Measurements from ENCODE around the gene SLC43A1.

Gene SLC43A1

GRCh38 chr11:57508341-57509170 lies 6.9 kb downstream of the SLC43A1 start:
- TF ChIP-seq, protein P1, sequence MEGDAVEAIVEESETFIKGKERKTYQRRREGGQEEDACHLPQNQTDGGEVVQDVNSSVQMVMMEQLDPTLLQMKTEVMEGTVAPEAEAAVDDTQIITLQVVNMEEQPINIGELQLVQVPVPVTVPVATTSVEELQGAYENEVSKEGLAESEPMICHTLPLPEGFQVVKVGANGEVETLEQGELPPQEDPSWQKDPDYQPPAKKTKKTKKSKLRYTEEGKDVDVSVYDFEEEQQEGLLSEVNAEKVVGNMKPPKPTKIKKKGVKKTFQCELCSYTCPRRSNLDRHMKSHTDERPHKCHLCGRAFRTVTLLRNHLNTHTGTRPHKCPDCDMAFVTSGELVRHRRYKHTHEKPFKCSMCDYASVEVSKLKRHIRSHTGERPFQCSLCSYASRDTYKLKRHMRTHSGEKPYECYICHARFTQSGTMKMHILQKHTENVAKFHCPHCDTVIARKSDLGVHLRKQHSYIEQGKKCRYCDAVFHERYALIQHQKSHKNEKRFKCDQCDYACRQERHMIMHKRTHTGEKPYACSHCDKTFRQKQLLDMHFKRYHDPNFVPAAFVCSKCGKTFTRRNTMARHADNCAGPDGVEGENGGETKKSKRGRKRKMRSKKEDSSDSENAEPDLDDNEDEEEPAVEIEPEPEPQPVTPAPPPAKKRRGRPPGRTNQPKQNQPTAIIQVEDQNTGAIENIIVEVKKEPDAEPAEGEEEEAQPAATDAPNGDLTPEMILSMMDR (IDR thresholded peaks at IDR 0.05; ENCODE audit: low read depth, low read length), result no peak
- DNase-seq (ENCODE audit: low read depth, low spot score), result no peak
- in situ Hi-C loops (cut with HindIII; ENCODE audit: low sequenced_read_pairs), result no loop called here
- H3K4me3 ChIP-seq (ENCODE audit: low read depth, low read length), result no peak overlapping the region

- no peak overlapping the region for H3K4me3 ChIP-seq (ENCODE audit: low read depth, low read length)
- TF ChIP-seq, protein P1 (IDR thresholded peaks at IDR 0.05; ENCODE audit: low read depth, low read length), result no peak
- in situ Hi-C loops (cut with HindIII; ENCODE audit: low sequenced_read_pairs), result no loop called here
- no peak for DNase-seq (ENCODE audit: low read depth, low spot score)
Observed at GRCh38 chr11:57506522-57506921, 9.0 kb downstream of the SLC43A1 start.

GRCh38 chr11:57504511-57504910 lies 11.0 kb downstream of the SLC43A1 start:
- TF ChIP-seq, protein P1 (IDR thresholded peaks at IDR 0.05; ENCODE audit: low read depth, low read length), result no peak
- in situ Hi-C loops (cut with HindIII; ENCODE audit: low sequenced_read_pairs), result no loop called here
- DNase-seq (ENCODE audit: low read depth, low spot score), result no peak
- no peak overlapping the region for H3K4me3 ChIP-seq (ENCODE audit: low read depth, low read length)

GRCh38 chr11:57502870-57503269 lies 12.6 kb downstream of the SLC43A1 start:
- in situ Hi-C loops (cut with HindIII; ENCODE audit: low sequenced_read_pairs), result no loop called here
- no peak overlapping the region for H3K4me3 ChIP-seq (ENCODE audit: low read depth, low read length)
- DNase-seq (ENCODE audit: low read depth, low spot score), result no peak
- TF ChIP-seq, protein P1 (IDR thresholded peaks at IDR 0.05; ENCODE audit: low read depth, low read length), result no peak

DNA sequence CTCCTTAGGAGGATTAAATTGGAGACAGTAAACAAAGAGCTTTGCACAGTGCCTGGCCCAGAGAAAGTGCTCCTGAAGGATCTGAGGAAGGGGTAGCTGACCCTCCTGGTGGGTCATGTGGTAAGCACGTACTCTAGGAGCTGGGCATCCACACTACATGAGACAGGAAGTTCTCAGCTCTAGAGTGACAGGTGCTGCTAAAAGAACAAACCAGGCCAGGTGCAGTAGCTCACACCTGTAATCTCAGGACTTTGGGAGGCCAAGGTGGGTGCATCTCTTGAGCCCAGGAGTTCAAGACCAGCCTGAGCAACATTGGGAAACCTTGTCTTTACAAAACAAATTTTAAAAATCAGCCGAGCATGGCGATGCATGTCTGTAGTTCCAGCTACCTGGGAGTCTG lies 13.1 kb downstream of the SLC43A1 start:
- in situ Hi-C loops (cut with HindIII; ENCODE audit: low sequenced_read_pairs), result no loop called here
- no peak overlapping the region for H3K4me3 ChIP-seq (ENCODE audit: low read depth, low read length)
- DNase-seq (ENCODE audit: low read depth, low spot score), result no peak
- TF ChIP-seq, protein P1 (IDR thresholded peaks at IDR 0.05; ENCODE audit: low read depth, low read length), result no peak

DNA sequence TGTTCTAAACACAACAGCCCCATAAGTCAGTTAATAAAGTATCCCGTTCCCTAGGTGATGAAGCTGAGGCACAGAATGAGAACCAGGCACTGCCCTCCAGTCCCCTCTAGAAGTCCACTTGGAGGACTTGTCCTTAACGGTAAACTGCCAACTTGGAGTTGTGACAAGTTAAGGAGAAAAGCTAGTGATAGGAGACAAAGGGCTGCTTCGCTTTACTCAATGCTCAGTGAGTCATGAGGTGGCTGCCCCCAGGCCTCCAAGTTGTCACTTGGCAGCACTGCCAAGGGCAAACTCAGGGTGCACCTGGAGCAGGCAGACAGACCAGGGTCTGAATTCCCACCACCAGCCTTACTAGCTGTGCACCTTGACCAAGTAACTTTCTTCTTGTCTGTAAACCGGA lies 13.5 kb downstream of the SLC43A1 start:
- DNase-seq (ENCODE audit: low read depth, low spot score), result no peak
- in situ Hi-C loops (cut with HindIII; ENCODE audit: low sequenced_read_pairs), result no loop called here
- TF ChIP-seq, protein P1 (IDR thresholded peaks at IDR 0.05; ENCODE audit: low read depth, low read length), result no peak
- H3K4me3 ChIP-seq (ENCODE audit: low read depth, low read length), result no peak overlapping the region
